NCI-H524 treated with DMSO at 0.1 percent for 48 hours (cell line): ENCODE data around the gene FOCAD.

Experiments used
- DNase-seq: peaks from one replicate; lab custom pipeline; 2025; lab: John Stamatoyannopoulos, UW

Gene FOCAD

DNA sequence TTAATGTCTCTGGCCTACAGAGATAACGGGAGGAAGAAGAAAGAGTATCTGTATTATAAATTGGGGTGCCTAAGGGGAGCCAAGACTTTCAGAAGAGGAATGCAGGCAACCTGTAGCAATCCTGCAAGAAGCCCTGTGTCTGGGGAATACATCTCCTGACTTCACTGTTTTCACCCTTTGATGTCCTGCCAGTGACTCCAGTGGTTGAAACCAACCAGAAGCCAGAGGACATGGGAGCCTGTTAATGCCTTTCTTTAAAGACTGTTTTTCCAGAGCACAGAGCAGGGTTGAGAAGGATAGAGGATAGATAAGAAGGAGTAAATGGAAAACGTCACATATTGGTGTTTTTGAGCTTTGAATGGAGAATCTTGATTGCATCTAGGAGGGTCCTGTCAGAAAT, 196.2 kb downstream of the FOCAD start:
- DNase-seq = no peak

GRCh38 chr9:20880675-20881074, 196.6 kb downstream of the FOCAD start:
- no peak for DNase-seq

DNA sequence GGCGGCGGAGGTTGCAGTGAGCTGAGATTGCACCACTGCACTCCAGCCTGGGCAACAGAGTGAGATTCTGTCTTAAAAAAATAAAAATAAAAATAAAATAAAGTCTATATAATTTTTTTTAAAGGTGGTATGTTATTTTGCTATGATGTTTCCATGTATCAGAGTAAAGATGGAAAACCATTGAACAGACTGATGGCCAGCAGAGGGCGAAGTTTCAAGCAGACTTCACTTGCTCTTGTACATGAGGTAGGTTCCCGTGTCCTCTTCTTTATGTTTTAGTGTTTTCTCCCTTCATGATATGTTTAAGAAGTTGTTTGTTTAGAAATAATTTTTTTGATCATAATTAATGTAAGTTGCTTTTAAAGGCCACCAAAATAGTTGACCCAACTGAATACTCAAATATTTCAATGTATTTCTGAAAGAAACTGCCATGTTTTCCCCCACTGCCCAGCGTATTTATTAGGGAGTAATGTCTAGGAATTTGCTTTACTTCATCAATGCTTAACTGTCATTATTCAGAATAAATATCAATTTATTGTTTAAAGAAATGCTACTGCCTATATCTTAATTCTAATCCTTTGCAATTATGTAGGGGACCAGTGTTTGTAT, 201.0 kb downstream of the FOCAD start:
- DNase-seq = no peak

- DNase-seq = no peak
Measured at GRCh38 chr9:20898885-20899554, 215.0 kb downstream of the FOCAD start.

DNA sequence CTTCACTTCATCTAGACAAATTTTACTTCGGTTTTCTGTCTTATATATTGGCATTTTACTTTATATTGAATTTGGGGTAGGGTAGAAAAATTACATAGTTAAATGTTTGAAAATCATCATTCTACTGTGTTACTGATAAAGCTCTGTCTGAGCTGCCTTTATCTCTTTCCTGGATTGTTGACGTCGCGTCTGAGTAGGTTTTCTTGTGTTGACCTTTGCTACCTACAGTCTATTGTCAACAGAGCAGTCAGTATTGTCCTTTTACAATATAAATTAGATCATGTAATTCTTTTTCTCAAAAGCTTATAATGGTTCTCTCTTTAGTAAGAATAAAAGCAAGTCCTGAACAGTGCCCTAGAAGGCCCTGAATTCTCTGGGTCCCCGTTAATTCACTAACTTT, 219.2 kb downstream of the FOCAD start:
- DNase-seq = no peak

DNA sequence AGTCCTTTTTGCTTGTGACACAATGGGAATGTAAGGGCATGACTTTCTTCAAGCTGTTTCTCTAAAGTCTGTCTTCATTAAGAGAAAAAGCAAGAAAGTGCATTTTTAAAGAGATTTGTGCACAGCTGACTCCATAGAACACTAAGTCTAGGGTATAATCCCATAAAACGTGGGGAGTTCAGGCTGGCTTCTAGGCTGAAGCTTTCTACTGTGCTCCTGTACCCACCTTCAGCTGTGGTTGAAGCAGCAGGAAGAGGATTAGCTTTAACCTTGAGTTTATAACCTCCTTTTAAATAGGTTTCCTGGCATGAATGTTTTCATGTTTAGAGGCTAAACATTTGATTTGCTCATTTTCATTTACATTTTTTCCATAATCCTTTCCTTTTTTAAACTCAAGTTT, 220.9 kb downstream of the FOCAD start:
- DNase-seq = no peak

DNA sequence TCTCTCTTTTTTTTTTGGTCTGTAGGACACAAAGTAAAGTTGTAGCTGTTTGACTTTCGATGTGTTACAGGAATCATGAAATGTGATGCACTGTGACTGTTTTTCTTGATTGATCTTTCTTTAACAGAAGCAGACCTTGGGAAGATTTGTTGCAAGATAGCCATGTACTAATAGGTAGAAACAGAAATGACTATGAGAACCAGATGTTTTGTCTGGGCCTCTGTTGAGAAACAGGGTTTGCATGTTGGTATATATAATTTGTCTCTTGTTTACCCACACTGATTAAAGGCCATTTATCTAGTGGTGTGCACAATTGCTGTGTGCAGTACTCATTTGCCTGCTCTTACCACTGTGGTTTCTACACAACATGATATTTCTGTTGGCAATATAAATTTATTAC, 222.3 kb downstream of the FOCAD start:
- DNase-seq = no peak

GRCh38 chr9:20908461-20908860, 224.4 kb downstream of the FOCAD start:
- no peak for DNase-seq

DNA sequence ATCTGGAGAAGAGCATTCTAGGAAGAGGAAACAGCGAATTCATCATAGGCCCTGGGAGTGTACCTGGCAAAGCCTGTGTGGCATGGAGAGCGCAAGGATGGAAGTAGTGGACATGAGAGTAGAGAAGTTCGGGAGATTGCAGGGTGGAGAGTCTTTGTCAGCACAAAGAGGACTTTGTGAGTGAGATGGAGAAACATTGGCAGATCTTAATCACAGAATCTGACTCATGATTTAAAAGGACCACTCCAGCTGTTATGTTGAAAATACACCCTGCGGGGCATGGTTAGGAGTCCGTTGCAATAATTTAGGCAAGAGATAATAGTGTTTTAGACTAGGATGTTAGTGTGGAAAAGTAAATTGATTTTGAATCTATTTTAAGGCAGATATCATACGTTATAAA, 230.5 kb downstream of the FOCAD start:
- DNase-seq = no peak

- no peak for DNase-seq
Measured at GRCh38 chr9:20921362-20921761, 237.3 kb downstream of the FOCAD start.

GRCh38 chr9:20925256-20926045, 241.4 kb downstream of the FOCAD start:
- DNase-seq = no peak

- no peak for DNase-seq
Measured at GRCh38 chr9:20929276-20929675, 245.2 kb downstream of the FOCAD start.

GRCh38 chr9:20930836-20931235, 246.8 kb downstream of the FOCAD start:
- no peak for DNase-seq

GRCh38 chr9:20940447-20941173, 256.6 kb downstream of the FOCAD start:
- DNase-seq = no peak

DNA sequence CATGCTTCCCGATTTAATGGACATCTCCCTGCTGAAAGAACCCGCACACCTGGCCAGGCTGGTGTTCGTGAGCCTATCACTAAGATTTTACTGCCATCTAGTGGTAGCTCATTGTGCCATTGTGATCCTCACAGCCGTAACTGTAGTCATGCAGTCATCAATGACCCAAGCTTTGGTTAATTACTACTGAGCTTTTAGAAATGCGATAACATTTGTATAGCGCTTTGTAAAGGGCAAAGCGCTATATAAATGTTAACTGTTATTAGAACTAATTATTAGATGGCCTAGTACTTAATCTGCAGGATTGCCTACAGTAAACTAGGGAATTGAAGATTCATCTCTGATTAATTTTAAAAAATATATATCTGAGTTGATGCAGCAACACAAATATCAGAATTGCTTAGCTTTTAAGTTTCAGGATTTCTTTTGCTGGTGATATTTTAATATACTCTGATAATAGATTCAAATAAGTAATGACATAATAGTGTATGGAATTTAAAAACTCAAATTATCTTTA, 257.2 kb downstream of the FOCAD start:
- peak; percentile 18 for DNase-seq

GRCh38 chr9:20944507-20944906, 260.4 kb downstream of the FOCAD start:
- no peak for DNase-seq

DNA sequence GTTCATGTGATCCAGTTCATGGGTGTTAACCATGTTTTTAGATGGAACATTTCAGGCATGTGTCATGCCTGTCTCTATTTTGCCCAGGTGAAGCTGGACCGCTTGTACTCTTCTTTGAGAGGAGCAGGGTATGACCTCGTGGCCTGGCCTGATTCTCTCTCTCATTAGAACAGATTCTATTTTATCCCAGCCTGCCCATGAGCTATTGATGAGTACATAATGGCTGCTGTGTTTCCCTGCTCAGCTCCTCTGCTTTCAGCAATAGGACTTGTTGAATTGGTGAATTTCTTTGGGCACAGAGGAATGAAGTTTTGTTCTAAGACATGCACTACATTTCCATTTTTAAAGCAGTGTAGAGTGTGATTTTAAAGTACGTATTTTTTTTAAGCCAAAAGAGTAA, 261.2 kb downstream of the FOCAD start:
- no peak for DNase-seq

GRCh38 chr9:20945856-20946255, 261.8 kb downstream of the FOCAD start:
- DNase-seq = no peak

DNA sequence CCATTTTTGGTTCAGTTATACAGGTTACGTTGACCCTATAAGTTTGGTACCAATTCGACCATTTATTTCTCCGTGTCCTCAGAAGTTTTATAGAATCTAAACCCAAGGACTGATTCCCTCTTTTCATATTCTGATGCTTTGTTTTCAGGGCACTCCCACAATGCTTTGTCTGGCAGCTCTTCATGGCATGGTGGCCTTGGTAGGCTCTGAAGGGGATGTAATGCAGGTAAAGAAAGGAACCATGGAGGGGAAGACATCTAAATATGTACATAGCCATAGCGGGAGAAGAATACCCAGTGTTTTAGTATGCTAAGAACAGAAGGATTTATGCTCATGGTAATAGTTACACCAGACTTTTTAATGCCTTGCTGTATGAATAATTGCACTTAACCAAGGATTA, 264.6 kb downstream of the FOCAD start:
- DNase-seq = no peak

- no peak for DNase-seq
Measured at GRCh38 chr9:20950707-20951106, 266.6 kb downstream of the FOCAD start.

DNA sequence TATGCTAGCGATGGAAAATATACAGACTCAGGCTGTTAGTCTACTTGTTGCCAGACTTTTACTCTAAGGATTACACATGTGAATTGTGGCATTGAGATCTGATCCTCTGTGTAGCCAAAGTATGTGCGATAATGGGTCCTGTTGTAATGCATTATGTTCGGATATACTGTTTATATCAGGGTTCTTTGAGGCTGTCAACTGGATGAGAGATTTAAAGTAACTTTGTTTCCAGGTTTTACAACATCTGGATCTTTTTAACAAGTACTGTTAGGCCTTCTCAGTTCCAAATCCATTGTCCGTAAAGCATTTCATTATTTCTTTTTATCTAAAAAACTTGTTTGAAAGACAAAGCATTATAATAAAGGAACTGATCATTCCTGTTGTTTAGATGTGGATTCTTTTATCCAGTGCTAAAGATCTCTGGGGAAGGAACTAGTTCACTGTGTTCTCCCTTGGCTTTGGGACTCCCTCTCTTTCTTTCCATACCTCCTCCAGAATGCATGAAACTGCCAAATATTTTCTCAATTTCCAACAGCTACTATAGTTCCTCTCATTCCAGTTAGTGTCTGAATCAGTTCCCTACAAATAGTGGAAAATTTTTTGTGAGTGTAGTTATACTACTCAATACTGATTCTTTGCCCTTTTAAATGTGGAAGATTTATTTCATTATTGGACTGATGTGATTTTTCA, 278.6 kb downstream of the FOCAD start:
- DNase-seq = no peak

DNA sequence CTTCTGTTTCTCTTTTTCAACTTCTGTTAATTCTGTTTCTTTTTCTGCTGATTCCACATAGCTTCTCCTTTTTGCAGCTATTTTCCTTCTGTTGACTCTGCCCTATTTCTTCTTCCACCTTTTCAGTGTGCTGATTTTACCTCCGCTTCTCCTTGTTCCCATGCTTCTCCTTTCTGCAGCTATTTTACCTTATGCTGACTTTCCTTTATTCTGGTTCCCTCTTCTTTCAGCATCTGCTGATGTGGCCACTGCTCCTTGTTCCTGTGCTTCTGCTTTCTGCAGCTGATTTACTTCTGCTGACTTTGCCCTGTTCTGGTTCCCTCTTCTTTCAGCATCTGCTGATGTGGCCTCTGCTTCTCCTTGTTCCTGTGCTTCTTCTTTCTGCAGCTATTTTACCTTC, 288.6 kb downstream of the FOCAD start:
- no peak for DNase-seq
